Pancreas (tissue), 10 donors: ENCODE measurements around the gene CACNA1C. TPM values are rescaled to one million over a fixed set of nuclear protein-coding genes. Genes with fewer than 3 reads are reported as not detected.

Source experiments
- ATAC-seq, 4 donors: fragments of 200-7000 bp; cut with Tn5 transposase; one replicate each; pipeline versions ENCODE4 v1.8.0 to v1.9.1; 2020; ENCODE audit warnings: mild to moderate bottlenecking in 4 of 4, moderate library complexity in 4 of 4
- DNase-seq, 6 donors: peaks; one replicate each; pipeline ENCODE4 v3.0.0-alpha.2; 2020
- FAIRE-seq: peaks from 2 replicates; lab custom pipeline; 2012; peaks lifted over from hg19 to GRCh38; lab: Jason Lieb, UNC
- H3K27ac ChIP-seq, 4 donors: fragments of 200-600 bp; sonication (generic); 1 replicate in 3 of 4; 2 replicates in 1 of 4; pipeline versions ENCODE4 v1.5.0 to v1.8.0; 2020
- H3K27me3 ChIP-seq, 4 donors: fragments of 200-600 bp; one replicate each; pipeline ENCODE4 v1.8.0; 2021
- H3K36me3 ChIP-seq, 3 donors: fragments of 200-600 bp; sonication (generic) in 1 of 3; one replicate each; pipeline versions ENCODE4 v1.5.0 to v1.8.0; 2020 to 2021
- H3K4me1 ChIP-seq, 3 donors: fragments of 200-600 bp; one replicate each; pipeline ENCODE4 v1.8.0; 2021
- H3K4me3 ChIP-seq, 4 donors: fragments of 200-600 bp; sonication (generic) in 2 of 4; one replicate each; pipeline versions ENCODE4 v1.5.0 to v1.8.0; 2020 to 2021
- H3K9me3 ChIP-seq, 4 donors: fragments of 200-600 bp; one replicate each; pipeline ENCODE4 v1.8.0; 2021
- CTCF ChIP-seq, 4 donors: fragments of 200-600 bp; sonication (generic) in 3 of 4; IDR thresholded peaks; one replicate each; pipeline versions ENCODE4 v1.5.0 to v1.8.0; 2021; ENCODE audit warnings: antibody characterized with exemption in 4 of 4
- WGBS, 2 donors: extraction: QIAGEN DNeasy Blood & Tissue Kit; methylation state at CpG; one replicate each; pipeline ENCODE4 v1.1.7; 2013; 5-methylcytosine and 5-hydroxymethylcytosine counted together
- intact Hi-C, 3 donors: fragments of 100-400 bp; cut with DNase I; formaldehyde crosslinking; loops; one replicate each; pipeline versions ENCODE4 v1.11.1 to v1.14.2; 2022
- polyA plus RNA-seq, 2 donors: library from polyadenylated mRNA; stranded (reverse); fragments of 200-250 nt; gene quantifications; one replicate each; pipeline ENCODE4 v1.2.3, GENCODE V29; 2013
- total RNA-seq, 6 donors: library from RNA; stranded (reverse); fragmentation: NEBNext Ultra II Directional in 4 of 6; extraction: Animal tissue kit (Norgen Biotek cat#: 25700) in 4 of 6; gene quantifications; one replicate each; pipeline versions ENCODE4 v1.2.1 to v1.2.4, GENCODE V29; 2021 to 2023
- donor health status: healthy with polysubstance abuse.
- donor health status: DM: no; HTN: no; CAD: no; lungs with moderate emphysema.
- donor health status: DM: no; HTN: no; CAD: no.
- donor health status: control.
- donor health status: control.
- donor health status: Bipolar disorder and iron deficiency.
- donor health status: DM: yes; HTN: yes; CAD: no.
- donor health status: DM: no; HTN: no; CAD: no.
- donor health status: DM: no; HTN: no; CAD: no.
- donor health status: DM: yes; HTN: yes; CAD: no.

Gene CACNA1C
- total and polyA plus RNA-seq, 8 donors = 1.2 to 3.8 (median 2.3) TPM

- H3K36me3 ChIP-seq = no peaks in the 10 kb centered on the region
- intact Hi-C loops = no loop called here
- H3K27me3 ChIP-seq = no peaks in the 10 kb centered on the region
- FAIRE-seq = no peak
- no peak for DNase-seq
- H3K27ac ChIP-seq = no peak overlapping the region
- no peak overlapping the region for H3K4me3 ChIP-seq
- ATAC-seq = no peak
- WGBS, 2 donors = 62 to 72% methylated on average over 6 of the region's 6 CpGs
- H3K9me3 ChIP-seq = no peaks in the 10 kb centered on the region
- H3K4me1 ChIP-seq = no peaks in the 10 kb centered on the region
- no peak for TF ChIP-seq CTCF (IDR thresholded peaks at IDR 0.05)
Observed at GRCh38 chr12:2240390-2240789, 187.6 kb downstream of the CACNA1C start.

- Histone ChIP-seq H3K4me1 (no peaks in the 10 kb centered on the region), H3K36me3 (no peaks in the 10 kb centered on the region), H3K4me3 (no peak overlapping the region), H3K27me3 (no peaks in the 10 kb centered on the region), H3K27ac (no peak overlapping the region), H3K9me3 (no peaks in the 10 kb centered on the region)
- no peak for ATAC-seq
- no peak for FAIRE-seq
- no peak for TF ChIP-seq CTCF (IDR thresholded peaks at IDR 0.05)
- DNase-seq = no peak
- intact Hi-C loops = no loop called here
- WGBS, 2 donors = 76 to 81% methylated on average over 8 of the region's 8 CpGs
Observed at GRCh38 chr12:2240984-2241383, 188.2 kb downstream of the CACNA1C start.

- ATAC-seq = no peak
- no peak overlapping the region for H3K27ac ChIP-seq
- H3K4me1 ChIP-seq = no peaks in the 10 kb centered on the region
- no peaks in the 10 kb centered on the region for H3K9me3 ChIP-seq
- H3K36me3 ChIP-seq = no peaks in the 10 kb centered on the region
- H3K4me3 ChIP-seq = no peak overlapping the region
- intact Hi-C loops = no loop called here
- no peak for FAIRE-seq
- TF ChIP-seq CTCF (IDR thresholded peaks at IDR 0.05) = no peak
- no peak for DNase-seq
- 75 to 78% methylated on average over 5 of the region's 5 CpGs for WGBS, 2 donors
- H3K27me3 ChIP-seq = no peaks in the 10 kb centered on the region
Observed at GRCh38 chr12:2242216-2242615, 189.4 kb downstream of the CACNA1C start.

- FAIRE-seq (no peak), ATAC-seq (no peak), DNase-seq (no peak)
- no peaks in the 10 kb centered on the region for H3K9me3 ChIP-seq
- no peaks in the 10 kb centered on the region for H3K36me3 ChIP-seq
- no peaks in the 10 kb centered on the region for H3K4me1 ChIP-seq
- intact Hi-C loops = no loop called here
- H3K27ac ChIP-seq = no peak overlapping the region
- 67 to 73% methylated on average over 3 of the region's 3 CpGs for WGBS, 2 donors
- no peak overlapping the region for H3K4me3 ChIP-seq
- no peak for TF ChIP-seq CTCF (IDR thresholded peaks at IDR 0.05)
- H3K27me3 ChIP-seq = no peaks in the 10 kb centered on the region
Observed at GRCh38 chr12:2242816-2243215, 190.0 kb downstream of the CACNA1C start.

GRCh38 chr12:2243275-2243674, 190.5 kb downstream of the CACNA1C start:
- H3K4me1 ChIP-seq = no peaks in the 10 kb centered on the region
- FAIRE-seq (no peak), ATAC-seq (no peak), DNase-seq (no peak)
- intact Hi-C loops = no loop called here
- TF ChIP-seq CTCF (IDR thresholded peaks at IDR 0.05) = no peak
- H3K27me3 ChIP-seq = no peaks in the 10 kb centered on the region
- H3K27ac ChIP-seq = no peak overlapping the region
- H3K36me3 ChIP-seq = no peaks in the 10 kb centered on the region
- 72 to 79% methylated on average over 2 of the region's 2 CpGs for WGBS, 2 donors
- no peaks in the 10 kb centered on the region for H3K9me3 ChIP-seq
- no peak overlapping the region for H3K4me3 ChIP-seq
